DND-41 (cell line): Measurements from ENCODE around the gene HACD2.

Experiments
- ATAC-seq: fragments of 200-7000 bp; cut with Tn5 transposase; 3 replicates; pipeline ENCODE4 v1.9.1; 2021; ENCODE audit warnings: low read depth; ENCODE audit not compliant: insufficient read depth
- DNase-seq: peaks from one replicate; pipeline ENCODE4 v3.0.0-alpha.2; 2020
- H2AFZ ChIP-seq: 2 replicates; pipeline ENCODE4 v1.6.0; 2012; ENCODE audit warnings: low read depth, low read length
- H3K27ac ChIP-seq: 2 replicates; pipeline ENCODE4 v1.5.1; 2012; ENCODE audit warnings: low read length, inconsistent platforms
- H3K27me3 ChIP-seq: fragments of 200-600 bp; sonication (generic); 2 replicates; pipeline ENCODE4 v1.6.0; 2012; ENCODE audit warnings: low read length, mild to moderate bottlenecking, inconsistent platforms; ENCODE audit not compliant: insufficient read depth, poor library complexity
- H3K36me3 ChIP-seq: 2 replicates; pipeline ENCODE4 v1.5.1; 2012; ENCODE audit warnings: low read length, inconsistent platforms; ENCODE audit not compliant: insufficient read depth
- H3K4me1 ChIP-seq: 2 replicates; pipeline ENCODE4 v1.5.1; 2012; ENCODE audit warnings: mild to moderate bottlenecking, low read length; ENCODE audit not compliant: insufficient read depth
- H3K4me2 ChIP-seq: 2 replicates; pipeline ENCODE4 v1.6.0; 2012; ENCODE audit warnings: mild to moderate bottlenecking, moderate library complexity, low read length, inconsistent platforms; ENCODE audit not compliant: insufficient read depth
- H3K4me3 ChIP-seq, 2 experiments: fragments of 200-600 bp in 1 of 2; shearing (Covaris generic) in 1 of 2; 2 replicates each; pipeline ENCODE4 v1.5.1; 2012 to 2016; ENCODE audit warnings: inconsistent platforms in 2 of 2, low read length in 2 of 2, mild to moderate bottlenecking in 2 of 2, low read depth in 1 of 2, moderate library complexity in 1 of 2
- H3K79me2 ChIP-seq: 2 replicates; pipeline ENCODE4 v1.6.0; 2012; ENCODE audit warnings: low read length, inconsistent platforms; ENCODE audit not compliant: insufficient read depth
- H3K9ac ChIP-seq: 2 replicates; pipeline ENCODE4 v1.6.0; 2012; ENCODE audit warnings: low read depth, mild to moderate bottlenecking, inconsistent platforms, low read length, moderate library complexity
- H3K9me3 ChIP-seq: 2 replicates; pipeline ENCODE4 v1.5.1; 2012; ENCODE audit warnings: low read length, moderate library complexity, mild to moderate bottlenecking, inconsistent platforms; ENCODE audit not compliant: insufficient read depth, severe bottlenecking
- H4K20me1 ChIP-seq: 2 replicates; pipeline ENCODE4 v1.6.0; 2012; ENCODE audit warnings: low read length; ENCODE audit not compliant: insufficient read depth
- EZH2 ChIP-seq: IDR thresholded peaks from 3 replicates; pipeline ENCODE4 v1.6.1; 2012; ENCODE audit warnings: borderline replicate concordance, low read depth, mild to moderate bottlenecking, moderate library complexity, low read length, inconsistent platforms; ENCODE audit not compliant: severe bottlenecking
- TF ChIP-seq, protein P1 (sequence below): IDR thresholded peaks from 2 replicates; pipeline ENCODE4 v1.5.1; 2012; ENCODE audit warnings: borderline replicate concordance, low read length, moderate library complexity, mild to moderate bottlenecking; ENCODE audit not compliant: poor library complexity, severe bottlenecking; ENCODE audit errors: extremely low read depth

HACD2 gene

DNA sequence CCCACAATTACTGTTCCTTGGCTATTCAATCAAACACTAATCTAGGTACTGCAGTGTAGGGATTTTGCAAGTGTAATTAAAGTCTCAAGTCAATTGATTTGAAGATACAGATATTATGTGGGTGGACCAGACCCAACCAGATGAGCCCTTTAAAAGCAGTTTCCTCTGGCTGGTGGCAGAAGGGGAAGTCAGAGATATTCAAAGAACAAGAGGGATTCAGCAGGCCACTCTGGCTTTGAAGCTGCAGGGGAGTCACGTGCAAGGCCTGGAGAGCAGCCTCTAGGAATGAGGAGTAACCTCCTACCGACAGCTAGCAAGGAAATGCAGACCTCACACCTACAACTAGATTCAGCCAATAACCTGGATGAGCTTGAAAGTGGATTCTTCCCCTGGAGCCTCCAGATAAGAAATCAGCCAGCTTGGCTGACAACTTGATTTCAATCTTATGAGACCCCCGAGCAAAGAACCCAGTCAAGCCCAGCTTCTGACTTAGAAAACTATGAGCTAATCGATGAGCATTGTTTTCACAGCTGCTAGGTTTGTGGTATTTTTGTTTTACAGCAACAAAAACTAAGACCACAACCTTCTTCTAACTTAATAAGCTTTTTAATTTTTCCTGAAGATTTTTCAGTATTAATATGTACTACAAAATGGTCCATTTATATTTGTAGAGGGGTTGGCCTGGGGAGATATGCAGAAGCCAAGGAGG, 13.4 kb downstream of the HACD2 start:
- TF ChIP-seq, protein P1, sequence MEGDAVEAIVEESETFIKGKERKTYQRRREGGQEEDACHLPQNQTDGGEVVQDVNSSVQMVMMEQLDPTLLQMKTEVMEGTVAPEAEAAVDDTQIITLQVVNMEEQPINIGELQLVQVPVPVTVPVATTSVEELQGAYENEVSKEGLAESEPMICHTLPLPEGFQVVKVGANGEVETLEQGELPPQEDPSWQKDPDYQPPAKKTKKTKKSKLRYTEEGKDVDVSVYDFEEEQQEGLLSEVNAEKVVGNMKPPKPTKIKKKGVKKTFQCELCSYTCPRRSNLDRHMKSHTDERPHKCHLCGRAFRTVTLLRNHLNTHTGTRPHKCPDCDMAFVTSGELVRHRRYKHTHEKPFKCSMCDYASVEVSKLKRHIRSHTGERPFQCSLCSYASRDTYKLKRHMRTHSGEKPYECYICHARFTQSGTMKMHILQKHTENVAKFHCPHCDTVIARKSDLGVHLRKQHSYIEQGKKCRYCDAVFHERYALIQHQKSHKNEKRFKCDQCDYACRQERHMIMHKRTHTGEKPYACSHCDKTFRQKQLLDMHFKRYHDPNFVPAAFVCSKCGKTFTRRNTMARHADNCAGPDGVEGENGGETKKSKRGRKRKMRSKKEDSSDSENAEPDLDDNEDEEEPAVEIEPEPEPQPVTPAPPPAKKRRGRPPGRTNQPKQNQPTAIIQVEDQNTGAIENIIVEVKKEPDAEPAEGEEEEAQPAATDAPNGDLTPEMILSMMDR: no peak
- TF ChIP-seq EZH2: no peak
- H3K4me1 ChIP-seq: no peaks in the 10 kb centered on the region
- no peak overlapping the region for H3K4me3 ChIP-seq
- ATAC-seq: no peak
- no peaks in the 10 kb centered on the region for H3K9me3 ChIP-seq
- peaks cover 5% of the 10 kb centered on the region; the same call in 1 of the 2 replicates for H4K20me1 ChIP-seq
- no peak overlapping the region for H3K9ac ChIP-seq
- H3K4me2 ChIP-seq: no peak overlapping the region
- H3K36me3 ChIP-seq: no peaks in the 10 kb centered on the region; the same call in 1 of the 2 replicates
- no peak overlapping the region for H3K27ac ChIP-seq
- DNase-seq: no peak
- no peaks in the 10 kb centered on the region for H3K27me3 ChIP-seq
- no peak overlapping the region for H2AFZ ChIP-seq
- peaks cover 3% of the 10 kb centered on the region; the same call in 1 of the 2 replicates for H3K79me2 ChIP-seq

DNA sequence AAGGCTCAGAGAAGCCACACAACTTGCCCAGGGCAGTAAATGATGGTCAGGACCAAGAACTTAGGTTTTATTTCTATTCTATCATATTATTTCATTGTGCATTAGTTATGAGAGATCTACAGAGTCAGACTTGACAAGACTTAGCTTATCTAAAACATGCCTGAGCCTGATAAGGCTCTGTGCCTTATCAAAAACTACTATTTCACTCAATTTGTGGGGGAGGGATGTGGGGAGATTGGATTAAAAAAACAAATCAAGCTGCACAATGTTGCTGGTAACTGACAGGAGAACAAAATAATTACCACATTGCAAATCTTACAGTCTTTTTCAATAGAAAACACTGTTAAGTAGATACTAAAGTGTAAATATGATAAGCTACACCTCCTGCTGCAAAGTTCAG, 16.0 kb downstream of the HACD2 start:
- H3K27ac ChIP-seq: no peak overlapping the region
- peaks cover 5% of the 10 kb centered on the region; the same call in 1 of the 2 replicates for H4K20me1 ChIP-seq
- TF ChIP-seq, protein P1: no peak
- TF ChIP-seq EZH2: no peak
- H3K4me3 ChIP-seq: no peak overlapping the region
- no peak overlapping the region for H2AFZ ChIP-seq
- no peak overlapping the region for H3K9ac ChIP-seq
- H3K4me1 ChIP-seq: no peaks in the 10 kb centered on the region
- DNase-seq: no peak
- ATAC-seq: no peak
- no peak overlapping the region for H3K4me2 ChIP-seq
- no peaks in the 10 kb centered on the region for H3K9me3 ChIP-seq
- H3K27me3 ChIP-seq: no peaks in the 10 kb centered on the region
- peaks cover 8% of the 10 kb centered on the region; the same call in 1 of the 2 replicates for H3K36me3 ChIP-seq
- peaks cover 3% of the 10 kb centered on the region; the same call in 1 of the 2 replicates for H3K79me2 ChIP-seq

DNA sequence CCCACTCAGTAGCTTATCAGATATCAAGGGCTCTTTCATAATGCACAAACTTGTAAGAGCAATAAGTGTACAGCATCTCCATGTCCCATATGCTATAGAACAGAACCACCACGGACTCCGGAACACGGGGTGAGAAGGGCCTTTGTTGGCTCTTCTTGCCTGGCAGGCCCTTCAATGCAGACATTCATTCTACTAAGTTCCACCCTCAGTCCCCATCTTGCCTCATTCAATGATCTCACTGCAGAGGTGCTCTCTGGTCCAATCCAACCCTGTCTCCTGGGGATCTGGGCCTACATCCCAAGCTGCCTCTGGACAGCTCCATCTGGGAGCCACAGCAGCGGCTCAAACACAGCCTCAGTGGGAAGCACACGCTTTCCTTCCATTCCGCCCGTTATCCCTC, 16.8 kb downstream of the HACD2 start:
- ATAC-seq: no peak
- no peak for TF ChIP-seq EZH2
- no peaks in the 10 kb centered on the region for H3K27me3 ChIP-seq

DNA sequence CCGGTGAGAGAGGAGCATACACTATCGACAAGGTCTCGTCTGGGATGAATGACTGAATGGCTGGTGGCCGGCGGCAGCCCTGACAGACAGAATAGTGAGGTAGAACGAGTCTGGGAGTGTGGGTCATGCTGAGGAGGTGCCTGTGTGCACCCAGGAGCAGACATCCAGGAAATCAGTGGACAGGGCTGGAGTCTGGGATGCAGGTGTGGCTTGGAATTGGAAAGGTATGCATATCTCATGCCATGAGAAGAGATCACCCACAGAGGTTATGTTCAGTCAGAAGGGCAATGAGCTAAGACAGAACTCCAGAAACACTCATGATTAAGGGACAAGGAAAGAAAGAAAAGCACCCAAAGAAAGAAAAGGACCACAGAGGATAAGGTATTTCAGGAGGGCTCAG, 20.8 kb downstream of the HACD2 start:
- H3K4me3 ChIP-seq: no peak overlapping the region
- no peak for DNase-seq
- H3K79me2 ChIP-seq: no peaks in the 10 kb centered on the region

More for the DNA sequence above, 16.8 kb downstream of the HACD2 start:
- Histone ChIP-seq H3K4me1 (no peaks in the 10 kb centered on the region), H3K9ac (no peak overlapping the region), H4K20me1 (peaks cover 5% of the 10 kb centered on the region; the same call in 1 of the 2 replicates), H3K27ac (no peak overlapping the region), H3K4me2 (no peak overlapping the region), H3K4me3 (no peak overlapping the region), H3K79me2 (peaks cover 3% of the 10 kb centered on the region; the same call in 1 of the 2 replicates), H3K9me3 (no peaks in the 10 kb centered on the region), H2AFZ (no peak overlapping the region), H3K36me3 (peaks cover 10% of the 10 kb centered on the region; the same call in 1 of the 2 replicates)
- DNase-seq: no peak

More for the DNA sequence above, 20.8 kb downstream of the HACD2 start:
- Histone ChIP-seq H2AFZ (no peak overlapping the region), H3K4me2 (no peak overlapping the region), H3K27me3 (no peaks in the 10 kb centered on the region), H3K36me3 (peaks cover 10% of the 10 kb centered on the region; the same call in 1 of the 2 replicates), H4K20me1 (peaks cover 12% of the 10 kb centered on the region; the same call in 1 of the 2 replicates), H3K9ac (no peak overlapping the region), H3K9me3 (no peaks in the 10 kb centered on the region), H3K27ac (no peak overlapping the region), H3K4me1 (no peaks in the 10 kb centered on the region)
- no peak for TF ChIP-seq EZH2
- TF ChIP-seq, protein P1: no peak
- ATAC-seq: no peak
